Caco-2 (cell line): ENCODE results near the gene TXN2. TPM values are rescaled to one million over a fixed set of nuclear protein-coding genes. Genes with fewer than 3 reads are reported as not detected.

Experiments
- BruUV-seq: library from RNA; stranded (reverse); fragments of 400-500 nt; replicated peaks from 2 replicates; lab custom pipeline; 2021; lab: Mats Ljungman, UMichigan
- CTCF ChIA-PET: fragments of 300-600 bp; sonication (Branson Sonifier 250); formaldehyde crosslinking; loops from one replicate; lab custom pipeline; 2022; ENCODE audit warnings: antibody characterized with exemption; lab: Charles Lee
- POLR2A ChIA-PET: fragments of 300-600 bp; sonication (Branson Sonifier 250); formaldehyde crosslinking; loops from one replicate; lab custom pipeline; 2022; ENCODE audit warnings: antibody characterized with exemption; lab: Charles Lee
- DNase-seq, 2 experiments: peaks; one replicate each; pipeline versions ENCODE4 v3.0.0 to v3.0.0-alpha.2; 2020 to 2022
- H3K27me3 ChIP-seq: replicated peaks from 2 replicates; pipeline ENCODE4 v1.6.0; 2011; ENCODE audit warnings: low read length; ENCODE audit not compliant: control insufficient read depth, insufficient read depth
- H3K36me3 ChIP-seq: 2 replicates; pipeline ENCODE4 v1.5.1; 2011; ENCODE audit warnings: low read length; ENCODE audit not compliant: control insufficient read depth, insufficient read depth
- H3K4me1 ChIP-seq: fragments of 250-450 bp; sonication (Bioruptor Pico); 2 replicates; pipeline ENCODE4 v1.5.1; 2020; ENCODE audit warnings: mild to moderate bottlenecking
- H3K4me3 ChIP-seq: 2 replicates; pipeline ENCODE4 v1.5.1; 2011; ENCODE audit warnings: low read depth, mild to moderate bottlenecking, control low read depth, low read length
- H3K9me3 ChIP-seq: fragments of 250-450 bp; sonication (Bioruptor Pico); 2 replicates; pipeline ENCODE4 v1.5.1; 2020; ENCODE audit warnings: mild to moderate bottlenecking, moderate library complexity
- H3K27ac Mint-ChIP-seq: one replicate; pipeline ENCODE4 v1.8.0; 2022; ENCODE audit warnings: mixed read lengths; ENCODE audit not compliant: unreplicated experiment
- H3K27me3 Mint-ChIP-seq: one replicate; pipeline ENCODE4 v1.8.0; 2022; ENCODE audit warnings: mixed read lengths; ENCODE audit not compliant: insufficient read depth, unreplicated experiment
- H3K36me3 Mint-ChIP-seq: one replicate; pipeline ENCODE4 v1.8.0; 2022; ENCODE audit warnings: mild to moderate bottlenecking, mixed read lengths; ENCODE audit not compliant: insufficient read depth, unreplicated experiment
- H3K4me1 Mint-ChIP-seq: one replicate; pipeline ENCODE4 v1.8.0; 2022; ENCODE audit warnings: low read depth, mixed read lengths; ENCODE audit not compliant: unreplicated experiment
- H3K4me3 Mint-ChIP-seq: one replicate; pipeline ENCODE4 v1.8.0; 2022; ENCODE audit warnings: mild to moderate bottlenecking, moderate library complexity, mixed read lengths; ENCODE audit not compliant: unreplicated experiment
- H3K9me3 Mint-ChIP-seq: one replicate; pipeline ENCODE4 v1.8.0; 2022; ENCODE audit warnings: mixed read lengths; ENCODE audit not compliant: unreplicated experiment
- intact Hi-C: fragments of 100-400 bp; cut with micrococcal nuclease; formaldehyde crosslinking; loops from one replicate; pipeline ENCODE4 v1.10.0; 2022; ENCODE audit not compliant: unreplicated experiment
- total RNA-seq: library from RNA; stranded (reverse); gene quantifications from 2 replicates; pipeline ENCODE4 v1.2.3, GENCODE V29; 2022
- TF ChIP-seq, protein P1 (sequence below), 2 experiments: fragments of 200-600 bp in 1 of 2; IDR thresholded peaks; 1 replicate in 1 of 2; 2 replicates in 1 of 2; pipeline versions ENCODE4 v1.5.1 to v1.8.0; 2011 to 2022; ENCODE audit warnings: antibody characterized with exemption in 1 of 2, control low read depth in 1 of 2, inconsistent platforms in 1 of 2, low read depth in 1 of 2, low read length in 1 of 2, mild to moderate bottlenecking in 1 of 2, moderate library complexity in 1 of 2; ENCODE audit not compliant: insufficient read depth in 1 of 2, severe bottlenecking in 1 of 2, unreplicated experiment in 1 of 2

Gene TXN2
- total RNA-seq, 1 experiment from 2014 or later: 75.8 TPM

DNA sequence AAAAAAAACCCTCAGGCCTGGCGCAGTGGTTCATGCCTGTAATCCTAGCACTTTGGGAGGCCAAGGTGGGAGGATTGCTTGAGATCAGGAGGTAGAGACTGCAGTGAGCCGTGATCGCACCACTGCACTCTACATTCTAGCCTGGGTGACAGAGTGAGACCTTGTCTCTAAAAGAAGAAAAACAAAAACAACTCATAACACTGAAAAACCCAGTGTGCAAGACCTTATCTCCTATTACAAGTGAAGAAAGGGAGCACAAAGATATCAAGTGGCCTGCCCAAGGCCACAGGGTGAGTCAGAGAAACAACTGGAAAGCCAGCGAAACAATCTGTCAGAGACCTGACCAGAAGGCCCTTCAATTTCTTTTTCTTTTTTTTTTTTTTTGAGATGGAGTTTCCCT is 2.5 kb downstream of the TXN2 start:
- Histone ChIP-seq H3K4me3 (no peak overlapping the region), H3K27me3 (no peaks in the 10 kb centered on the region), H3K4me1 (peaks cover 11% of the 10 kb centered on the region), H3K36me3 (peaks cover 5% of the 10 kb centered on the region), H3K9me3 (no peaks in the 10 kb centered on the region)
- no peaks in the 10 kb centered on the region for H3K4me1 Mint-ChIP-seq
- H3K9me3 Mint-ChIP-seq: no peaks in the 10 kb centered on the region
- ChIA-PET CTCF (no interaction called here), POLR2A (interaction anchor here (0.6 kb wide), 1 partner anchor 13 kb away, joined by 3 read pairs; no protein-coding TSS in a partner anchor)
- no peak for DNase-seq
- BruUV-seq: no TSS peak
- intact Hi-C loops: no loop called here
- H3K36me3 Mint-ChIP-seq: peaks cover 51% of the 10 kb centered on the region
- H3K4me3 Mint-ChIP-seq: no peak overlapping the region
- no peaks in the 10 kb centered on the region for H3K27me3 Mint-ChIP-seq
- TF ChIP-seq, protein P1, sequence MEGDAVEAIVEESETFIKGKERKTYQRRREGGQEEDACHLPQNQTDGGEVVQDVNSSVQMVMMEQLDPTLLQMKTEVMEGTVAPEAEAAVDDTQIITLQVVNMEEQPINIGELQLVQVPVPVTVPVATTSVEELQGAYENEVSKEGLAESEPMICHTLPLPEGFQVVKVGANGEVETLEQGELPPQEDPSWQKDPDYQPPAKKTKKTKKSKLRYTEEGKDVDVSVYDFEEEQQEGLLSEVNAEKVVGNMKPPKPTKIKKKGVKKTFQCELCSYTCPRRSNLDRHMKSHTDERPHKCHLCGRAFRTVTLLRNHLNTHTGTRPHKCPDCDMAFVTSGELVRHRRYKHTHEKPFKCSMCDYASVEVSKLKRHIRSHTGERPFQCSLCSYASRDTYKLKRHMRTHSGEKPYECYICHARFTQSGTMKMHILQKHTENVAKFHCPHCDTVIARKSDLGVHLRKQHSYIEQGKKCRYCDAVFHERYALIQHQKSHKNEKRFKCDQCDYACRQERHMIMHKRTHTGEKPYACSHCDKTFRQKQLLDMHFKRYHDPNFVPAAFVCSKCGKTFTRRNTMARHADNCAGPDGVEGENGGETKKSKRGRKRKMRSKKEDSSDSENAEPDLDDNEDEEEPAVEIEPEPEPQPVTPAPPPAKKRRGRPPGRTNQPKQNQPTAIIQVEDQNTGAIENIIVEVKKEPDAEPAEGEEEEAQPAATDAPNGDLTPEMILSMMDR (IDR thresholded peaks at IDR 0.05; ENCODE audit: insufficient read depth in 1 of 2, low read depth in 1 of 2, low read length in 1 of 2, severe bottlenecking in 1 of 2, unreplicated experiment in 1 of 2): no peak
- H3K27ac Mint-ChIP-seq: no peak overlapping the region

DNA sequence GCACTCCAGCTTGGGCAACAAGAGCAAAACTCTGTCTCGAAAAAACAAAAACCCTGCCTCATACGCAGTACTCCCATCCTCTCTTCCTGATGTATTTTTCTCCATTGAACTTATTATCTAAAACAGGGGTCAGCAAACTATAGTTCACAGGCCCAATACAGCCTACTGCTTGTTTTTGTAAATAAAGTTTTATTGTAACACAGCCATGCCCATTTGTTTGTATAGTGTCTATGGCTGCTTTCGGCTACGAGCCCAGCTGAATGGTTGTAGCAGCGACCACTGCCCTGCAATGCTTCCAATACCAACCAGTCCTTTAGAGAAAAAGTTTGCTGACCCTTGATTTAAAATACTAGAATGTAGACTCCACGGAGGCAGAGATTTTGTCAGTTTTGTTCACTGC is 6.1 kb downstream of the TXN2 start:
- H3K27ac Mint-ChIP-seq: no peak overlapping the region
- H3K36me3 ChIP-seq: peaks cover 5% of the 10 kb centered on the region

DNA sequence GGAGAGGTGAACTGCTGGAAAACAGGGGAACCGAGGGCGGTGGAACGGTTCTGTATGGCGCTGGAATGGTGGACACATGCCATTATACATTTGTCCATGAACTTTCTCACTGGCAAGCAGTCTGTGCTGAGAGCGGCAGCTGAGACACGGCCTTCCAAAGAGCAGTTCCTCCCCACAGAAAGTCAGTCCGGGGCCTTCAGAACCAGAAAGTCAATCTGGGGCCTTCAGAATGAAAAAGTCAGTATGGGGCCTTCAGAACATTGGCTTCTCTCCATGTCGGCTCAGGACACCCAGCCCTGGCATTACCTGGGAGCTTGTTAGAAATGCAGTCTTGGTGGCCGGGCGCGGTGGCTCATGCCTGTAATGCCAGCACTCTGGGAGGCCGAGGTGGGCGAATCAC is 8.8 kb downstream of the TXN2 start:
- no peaks in the 10 kb centered on the region for H3K27me3 ChIP-seq
- peaks cover 30% of the 10 kb centered on the region for H3K36me3 Mint-ChIP-seq
- 0 out of 2 replicates have a peak, but pooled peaks cover 3% of the 10 kb centered on the region for H3K4me1 ChIP-seq
- no peak overlapping the region for H3K4me3 ChIP-seq
- BruUV-seq: no TSS peak
- H3K4me1 Mint-ChIP-seq: no peaks in the 10 kb centered on the region
- H3K27me3 Mint-ChIP-seq: no peaks in the 10 kb centered on the region
- TF ChIP-seq, protein P1 (IDR thresholded peaks at IDR 0.05; ENCODE audit: insufficient read depth in 1 of 2, low read depth in 1 of 2, low read length in 1 of 2, severe bottlenecking in 1 of 2, unreplicated experiment in 1 of 2): no peak
- H3K9me3 ChIP-seq: no peaks in the 10 kb centered on the region
- no peak overlapping the region for H3K27ac Mint-ChIP-seq
- no peak for DNase-seq
- CTCF ChIA-PET: no interaction called here
- no peaks in the 10 kb centered on the region for H3K9me3 Mint-ChIP-seq
- intact Hi-C loops: no loop called here
- H3K4me3 Mint-ChIP-seq: no peak overlapping the region
- H3K36me3 ChIP-seq: peaks cover 3% of the 10 kb centered on the region
- POLR2A ChIA-PET: no interaction called here

More for the DNA sequence above, 6.1 kb downstream of the TXN2 start:
- peaks cover 1% of the 10 kb centered on the region; the same call in 1 of the 2 replicates for H3K4me1 ChIP-seq
- no peak overlapping the region for H3K4me3 Mint-ChIP-seq
- TF ChIP-seq, protein P1 (IDR thresholded peaks at IDR 0.05; ENCODE audit: insufficient read depth in 1 of 2, low read depth in 1 of 2, low read length in 1 of 2, severe bottlenecking in 1 of 2, unreplicated experiment in 1 of 2): no peak
- no peaks in the 10 kb centered on the region for H3K9me3 Mint-ChIP-seq
- no peaks in the 10 kb centered on the region for H3K27me3 ChIP-seq
- no peaks in the 10 kb centered on the region for H3K9me3 ChIP-seq
- ChIA-PET POLR2A (no interaction called here), CTCF (no interaction called here)
- intact Hi-C loops: no loop called here
- no peaks in the 10 kb centered on the region for H3K4me1 Mint-ChIP-seq
- peaks cover 27% of the 10 kb centered on the region for H3K36me3 Mint-ChIP-seq
- BruUV-seq: no TSS peak
- DNase-seq: no peak
- no peak overlapping the region for H3K4me3 ChIP-seq
- no peaks in the 10 kb centered on the region for H3K27me3 Mint-ChIP-seq
